HG02884 (cell line): ENCODE data around the gene CA4.
A peak's percentile ranks its signal among the peaks of the same experiment; 100 is the strongest.

ENCODE experiments used
- ATAC-seq: cut with Tn5 transposase; IDR thresholded peaks from one replicate; pipeline ENCODE4 v1.9.1; 2021; ENCODE audit warnings: mild to moderate bottlenecking, moderate library complexity; ENCODE audit not compliant: unreplicated experiment

CA4 gene

GRCh38 chr17:60129164-60129563 is 20.6 kb upstream of the CA4 start:
- ATAC-seq = no peak

- ATAC-seq = no peak
Observed at GRCh38 chr17:60130466-60130865, 19.3 kb upstream of the CA4 start.

GRCh38 chr17:60134396-60135150 is 15.2 kb upstream of the CA4 start:
- ATAC-seq = no peak

- ATAC-seq = peak; percentile 79
Observed at GRCh38 chr17:60135151-60135950, 14.4 kb upstream of the CA4 start.

GRCh38 chr17:60135951-60136666 is 13.7 kb upstream of the CA4 start:
- ATAC-seq = no peak

- ATAC-seq = no peak
Observed at GRCh38 chr17:60137731-60138130, 12.0 kb upstream of the CA4 start.

GRCh38 chr17:60138769-60139437 is 10.9 kb upstream of the CA4 start:
- no peak for ATAC-seq

- ATAC-seq = no peak
Observed at GRCh38 chr17:60139438-60140285, 10.1 kb upstream of the CA4 start.

GRCh38 chr17:60141111-60142018 is 8.4 kb upstream of the CA4 start:
- no peak for ATAC-seq

- ATAC-seq = no peak
Observed at GRCh38 chr17:60142872-60143499, 6.8 kb upstream of the CA4 start.

GRCh38 chr17:60145006-60145935 is 4.5 kb upstream of the CA4 start:
- no peak for ATAC-seq

GRCh38 chr17:60146206-60146605 is 3.6 kb upstream of the CA4 start:
- no peak for ATAC-seq

GRCh38 chr17:60147553-60148223 is 2.1 kb upstream of the CA4 start:
- ATAC-seq = no peak

- no peak for ATAC-seq
Observed at GRCh38 chr17:60148373-60148772, 1.4 kb upstream of the CA4 start.

GRCh38 chr17:60151355-60151754 is 1.6 kb downstream of the CA4 start:
- no peak for ATAC-seq

GRCh38 chr17:60153606-60154390 is 4.0 kb downstream of the CA4 start:
- no peak for ATAC-seq
